ENCODE data around the gene RNF19B.

The RNF19B gene

GRCh38 chr1:32898056-32898455 is 66.6 kb downstream of the RNF19B start:
- Histone ChIP-seq H3K4me1 (ENCODE audit: low read length) (peaks cover 6% of the 10 kb centered on the region), H3K9ac (ENCODE audit: low read length) (no peak overlapping the region), H3K9me3 (ENCODE audit: insufficient read depth, low read length) (no peaks in the 10 kb centered on the region), H3K4me2 (ENCODE audit: low read length) (no peak overlapping the region), H3K27me3 (ENCODE audit: low read depth, low read length) (no peaks in the 10 kb centered on the region), H2AFZ (ENCODE audit: low read depth, low read length) (no peak overlapping the region), H3K4me3 (ENCODE audit: low read length) (no peak overlapping the region), H3K27ac (ENCODE audit: low read length) (no peak overlapping the region), H4K20me1 (ENCODE audit: insufficient read depth, low read length) (no peaks in the 10 kb centered on the region), H3K36me3 (replicated peaks; ENCODE audit: low read depth, low read length) (no peaks in the 10 kb centered on the region), H3K79me2 (ENCODE audit: low read length) (no peaks in the 10 kb centered on the region)
- TF ChIP-seq EZH2phosphoT487 (IDR thresholded peaks at IDR 0.05; ENCODE audit: low read depth) = no peak
- no peak for TF ChIP-seq CTCF (IDR thresholded peaks at IDR 0.05; ENCODE audit: low read depth, low read length)

GRCh38 chr1:32897082-32898049 is 67.2 kb downstream of the RNF19B start:
- Histone ChIP-seq H3K36me3 (replicated peaks; ENCODE audit: low read depth, low read length) (no peaks in the 10 kb centered on the region), H3K4me1 (ENCODE audit: low read length) (peaks cover 6% of the 10 kb centered on the region), H2AFZ (ENCODE audit: low read depth, low read length) (no peak overlapping the region), H3K4me2 (ENCODE audit: low read length) (no peak overlapping the region), H3K9ac (ENCODE audit: low read length) (no peak overlapping the region), H3K9me3 (ENCODE audit: insufficient read depth, low read length) (no peaks in the 10 kb centered on the region), H3K27me3 (ENCODE audit: low read depth, low read length) (no peaks in the 10 kb centered on the region), H3K27ac (ENCODE audit: low read length) (no peak overlapping the region), H3K4me3 (ENCODE audit: low read length) (no peak overlapping the region), H3K79me2 (ENCODE audit: low read length) (no peaks in the 10 kb centered on the region), H4K20me1 (ENCODE audit: insufficient read depth, low read length) (no peaks in the 10 kb centered on the region)
- no peak for TF ChIP-seq EZH2phosphoT487 (IDR thresholded peaks at IDR 0.05; ENCODE audit: low read depth)
- no peak for TF ChIP-seq CTCF (IDR thresholded peaks at IDR 0.05; ENCODE audit: low read depth, low read length)

GRCh38 chr1:32896451-32896850 is 68.2 kb downstream of the RNF19B start:
- no peaks in the 10 kb centered on the region for H3K36me3 ChIP-seq (replicated peaks; ENCODE audit: low read depth, low read length)
- H3K9me3 ChIP-seq (ENCODE audit: insufficient read depth, low read length) = no peaks in the 10 kb centered on the region
- no peaks in the 10 kb centered on the region for H3K79me2 ChIP-seq (ENCODE audit: low read length)
- no peaks in the 10 kb centered on the region for H4K20me1 ChIP-seq (ENCODE audit: insufficient read depth, low read length)
- H3K27ac ChIP-seq (ENCODE audit: low read length) = no peak overlapping the region
- H2AFZ ChIP-seq (ENCODE audit: low read depth, low read length) = no peak overlapping the region
- H3K4me2 ChIP-seq (ENCODE audit: low read length) = no peak overlapping the region
- H3K9ac ChIP-seq (ENCODE audit: low read length) = no peak overlapping the region
- no peak overlapping the region for H3K4me3 ChIP-seq (ENCODE audit: low read length)
- TF ChIP-seq CTCF (IDR thresholded peaks at IDR 0.05; ENCODE audit: low read depth, low read length) = no peak
- no peak for TF ChIP-seq EZH2phosphoT487 (IDR thresholded peaks at IDR 0.05; ENCODE audit: low read depth)
- H3K4me1 ChIP-seq (ENCODE audit: low read length) = peaks cover 6% of the 10 kb centered on the region
- H3K27me3 ChIP-seq (ENCODE audit: low read depth, low read length) = no peaks in the 10 kb centered on the region

- TF ChIP-seq CTCF (IDR thresholded peaks at IDR 0.05; ENCODE audit: low read depth, low read length) (no peak), EZH2phosphoT487 (IDR thresholded peaks at IDR 0.05; ENCODE audit: low read depth) (no peak)
- Histone ChIP-seq H2AFZ (ENCODE audit: low read depth, low read length) (no peak overlapping the region), H3K79me2 (ENCODE audit: low read length) (no peaks in the 10 kb centered on the region), H3K36me3 (replicated peaks; ENCODE audit: low read depth, low read length) (no peaks in the 10 kb centered on the region), H4K20me1 (ENCODE audit: insufficient read depth, low read length) (no peaks in the 10 kb centered on the region), H3K9me3 (ENCODE audit: insufficient read depth, low read length) (no peaks in the 10 kb centered on the region), H3K4me1 (ENCODE audit: low read length) (peaks cover 3% of the 10 kb centered on the region), H3K4me3 (ENCODE audit: low read length) (no peak overlapping the region), H3K27me3 (ENCODE audit: low read depth, low read length) (no peaks in the 10 kb centered on the region), H3K9ac (ENCODE audit: low read length) (no peak overlapping the region), H3K4me2 (ENCODE audit: low read length) (no peak overlapping the region), H3K27ac (ENCODE audit: low read length) (no peak overlapping the region)
Measured at GRCh38 chr1:32895325-32896215, 69.0 kb downstream of the RNF19B start.

Measured in OCI-LY3 (cell line).